Fibroblast of skin of scalp (primary cell): ENCODE results near the gene SEMA3C.

Experiments used
- DNase-seq: peaks from one replicate; pipeline ENCODE4 v3.0.0-alpha.2; 2013

Gene SEMA3C

GRCh38 chr7:80733333-80733915 lies 185.4 kb downstream of the SEMA3C start:
- no peak for DNase-seq

GRCh38 chr7:80732630-80733029 lies 186.2 kb downstream of the SEMA3C start:
- DNase-seq, result no peak

GRCh38 chr7:80731281-80731680 lies 187.6 kb downstream of the SEMA3C start:
- DNase-seq, result no peak

- peak; percentile 67 for DNase-seq
Observed at GRCh38 chr7:80729591-80730320, 189.1 kb downstream of the SEMA3C start.

- DNase-seq, result no peak
Observed at GRCh38 chr7:80726666-80727065, 192.2 kb downstream of the SEMA3C start.

- DNase-seq, result no peak
Observed at GRCh38 chr7:80725181-80725611, 193.7 kb downstream of the SEMA3C start.

- DNase-seq, result peak; percentile 40
Observed at GRCh38 chr7:80724249-80724871, 194.5 kb downstream of the SEMA3C start.

- DNase-seq, result peak; percentile 99
Observed at GRCh38 chr7:80722616-80723195, 196.1 kb downstream of the SEMA3C start.

GRCh38 chr7:80721883-80722615 lies 196.8 kb downstream of the SEMA3C start:
- DNase-seq, result peak; percentile 81

GRCh38 chr7:80720146-80720545 lies 198.7 kb downstream of the SEMA3C start:
- peak; percentile 51 for DNase-seq

- peak; percentile 82 for DNase-seq
Observed at GRCh38 chr7:80719261-80719660, 199.6 kb downstream of the SEMA3C start.

GRCh38 chr7:80711531-80711930 lies 207.3 kb downstream of the SEMA3C start:
- DNase-seq, result peak; percentile 58

- DNase-seq, result no peak
Observed at GRCh38 chr7:80708123-80708522, 210.7 kb downstream of the SEMA3C start.

- no peak for DNase-seq
Observed at GRCh38 chr7:80707318-80707717, 211.5 kb downstream of the SEMA3C start.

- no peak for DNase-seq
Observed at GRCh38 chr7:80705130-80705781, 213.6 kb downstream of the SEMA3C start.

- DNase-seq, result peak; percentile 24
Observed at GRCh38 chr7:80703272-80703671, 215.6 kb downstream of the SEMA3C start.

- DNase-seq, result peak; percentile 27
Observed at GRCh38 chr7:80699721-80700256, 219.1 kb downstream of the SEMA3C start.

GRCh38 chr7:80699045-80699638 lies 219.7 kb downstream of the SEMA3C start:
- DNase-seq, result peak; percentile 59
